Epithelial cell of esophagus (primary cell): Measurements from ENCODE around the gene TRIO.

Source experiments
- DNase-seq: peaks from one replicate; pipeline ENCODE4 v3.0.0; 2010; ENCODE audit warnings: low read depth
- H3K4me3 ChIP-seq: 2 replicates; pipeline ENCODE4 v1.5.1; 2011; ENCODE audit warnings: mild to moderate bottlenecking, low read length, control low read depth
- CTCF ChIP-seq: IDR thresholded peaks from 2 replicates; pipeline ENCODE4 v1.5.1; 2011; ENCODE audit warnings: low read depth, mild to moderate bottlenecking, low read length, control low read depth, inconsistent platforms; ENCODE audit not compliant: insufficient read depth; ENCODE audit errors: missing control alignments

TRIO gene

DNA sequence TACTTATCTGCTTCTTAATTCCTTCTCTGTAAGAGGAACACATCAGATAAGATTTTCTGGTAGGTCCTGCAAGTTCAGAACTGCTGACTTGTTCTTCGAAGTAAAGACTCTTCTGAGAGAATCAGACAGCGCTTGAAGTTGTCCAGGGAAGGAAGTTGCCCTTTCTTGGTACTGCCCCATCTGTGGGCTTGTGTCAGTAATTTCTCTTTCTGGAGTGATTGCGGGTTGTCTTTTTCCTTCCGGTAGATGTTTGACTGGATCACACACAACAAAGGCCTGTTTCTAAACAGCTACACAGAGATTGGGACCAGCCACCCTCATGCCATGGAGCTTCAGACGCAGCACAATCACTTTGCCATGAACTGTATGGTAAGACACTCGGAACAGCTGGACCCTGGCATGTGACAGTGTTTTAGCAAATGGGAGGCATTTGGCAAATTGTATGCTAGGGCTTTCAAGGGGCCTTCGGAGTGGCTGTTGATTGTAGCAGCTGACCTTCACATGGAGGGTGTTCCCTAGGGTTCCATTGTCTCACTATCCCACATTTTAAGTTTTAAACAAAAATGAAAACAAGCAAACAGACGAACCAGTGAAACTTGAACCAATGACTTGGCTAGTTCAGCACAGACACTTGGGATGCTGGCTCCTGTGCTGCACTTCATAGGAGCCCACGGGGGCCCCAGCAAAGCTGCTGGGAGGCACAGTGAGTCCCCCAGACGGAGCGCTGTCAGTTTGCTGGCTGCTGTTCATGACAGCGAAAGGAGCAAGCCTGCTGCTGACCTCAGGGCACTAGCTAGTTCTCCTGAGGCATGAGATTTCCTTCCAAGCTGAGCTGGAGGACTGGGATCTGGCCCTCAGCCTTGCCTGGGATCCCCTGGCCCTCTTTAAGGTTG lies 149.9 kb downstream of the TRIO start:
- no peak for TF ChIP-seq CTCF
- H3K4me3 ChIP-seq, result no peak overlapping the region
- no peak for DNase-seq

DNA sequence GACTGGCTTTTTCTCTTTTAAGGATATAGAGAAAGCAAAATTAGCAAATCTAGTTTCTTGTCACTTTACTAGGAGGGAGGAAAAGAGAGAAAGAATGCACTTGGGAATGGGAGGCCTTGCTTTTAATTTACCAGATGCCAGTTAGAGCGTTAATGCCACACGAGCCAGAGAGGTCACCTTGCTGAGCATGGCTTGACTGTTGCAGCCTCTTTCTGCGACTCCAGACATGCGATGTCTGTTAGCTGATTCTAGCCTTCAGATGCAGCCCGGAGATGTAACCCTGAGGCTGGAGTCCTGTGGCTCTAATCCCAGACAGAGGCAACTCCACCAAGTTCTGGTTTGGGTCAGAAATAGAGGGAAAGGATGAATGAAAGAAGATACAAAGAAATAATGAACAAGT lies 152.5 kb downstream of the TRIO start:
- no peak for TF ChIP-seq CTCF
- no peak for DNase-seq
- H3K4me3 ChIP-seq, result no peak overlapping the region

- H3K4me3 ChIP-seq, result no peak overlapping the region
- TF ChIP-seq CTCF, result no peak
- no peak for DNase-seq
These were observed 153.6 kb downstream of the TRIO start for GRCh38 chr5:14296533-14297331.

- H3K4me3 ChIP-seq, result no peak overlapping the region
- no peak for TF ChIP-seq CTCF
- no peak for DNase-seq
These were observed 154.6 kb downstream of the TRIO start for GRCh38 chr5:14297697-14298096.

GRCh38 chr5:14298126-14298847 lies 155.1 kb downstream of the TRIO start:
- H3K4me3 ChIP-seq, result no peak overlapping the region

More at GRCh38 chr5:14298126-14298847, 155.1 kb downstream of the TRIO start:
- DNase-seq, result peak; percentile 72
- TF ChIP-seq CTCF, result no peak
